ENCODE data around the gene APBA2.

DNA sequence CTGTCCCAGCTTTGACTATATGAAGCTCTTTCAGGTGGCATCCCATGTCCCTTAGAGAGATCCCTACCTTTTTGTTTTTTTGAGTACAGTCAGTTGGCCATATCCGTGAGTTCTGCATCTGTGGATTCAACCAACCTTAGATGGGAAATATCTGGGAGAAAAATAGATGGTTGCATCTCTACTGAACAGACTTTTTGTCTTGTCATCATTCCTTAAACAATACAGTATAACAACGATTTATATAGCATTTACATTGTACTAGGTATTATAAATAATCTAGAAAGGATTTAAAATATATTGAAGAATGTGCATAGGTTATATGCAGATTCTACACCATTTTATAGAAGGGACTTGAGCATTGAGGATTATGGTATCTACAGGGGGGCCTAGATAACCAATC, 65.1 kb downstream of the APBA2 start:
- TF ChIP-seq, protein P1, sequence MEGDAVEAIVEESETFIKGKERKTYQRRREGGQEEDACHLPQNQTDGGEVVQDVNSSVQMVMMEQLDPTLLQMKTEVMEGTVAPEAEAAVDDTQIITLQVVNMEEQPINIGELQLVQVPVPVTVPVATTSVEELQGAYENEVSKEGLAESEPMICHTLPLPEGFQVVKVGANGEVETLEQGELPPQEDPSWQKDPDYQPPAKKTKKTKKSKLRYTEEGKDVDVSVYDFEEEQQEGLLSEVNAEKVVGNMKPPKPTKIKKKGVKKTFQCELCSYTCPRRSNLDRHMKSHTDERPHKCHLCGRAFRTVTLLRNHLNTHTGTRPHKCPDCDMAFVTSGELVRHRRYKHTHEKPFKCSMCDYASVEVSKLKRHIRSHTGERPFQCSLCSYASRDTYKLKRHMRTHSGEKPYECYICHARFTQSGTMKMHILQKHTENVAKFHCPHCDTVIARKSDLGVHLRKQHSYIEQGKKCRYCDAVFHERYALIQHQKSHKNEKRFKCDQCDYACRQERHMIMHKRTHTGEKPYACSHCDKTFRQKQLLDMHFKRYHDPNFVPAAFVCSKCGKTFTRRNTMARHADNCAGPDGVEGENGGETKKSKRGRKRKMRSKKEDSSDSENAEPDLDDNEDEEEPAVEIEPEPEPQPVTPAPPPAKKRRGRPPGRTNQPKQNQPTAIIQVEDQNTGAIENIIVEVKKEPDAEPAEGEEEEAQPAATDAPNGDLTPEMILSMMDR (IDR thresholded peaks at IDR 0.05): no peak
- no peak for TF ChIP-seq POLR2A (IDR thresholded peaks at IDR 0.05)
